Osteocyte (in vitro differentiated cells): ENCODE data around the gene TPP1. TPM values are rescaled to one million over a fixed set of nuclear protein-coding genes. Genes with fewer than 3 reads are reported as not detected.

Source experiments
- DNase-seq: peaks from one replicate; pipeline ENCODE4 v3.0.0; 2021; ENCODE audit warnings: mixed read lengths; ENCODE audit not compliant: unreplicated experiment; ENCODE audit errors: extremely low spot score
- H3K27ac Mint-ChIP-seq: one replicate; pipeline ENCODE4 v1.8.0; 2021; ENCODE audit warnings: mild to moderate bottlenecking, mixed read lengths; ENCODE audit not compliant: unreplicated experiment
- H3K27me3 Mint-ChIP-seq: one replicate; pipeline ENCODE4 v1.8.0; 2021; ENCODE audit warnings: mixed read lengths; ENCODE audit not compliant: unreplicated experiment
- H3K36me3 Mint-ChIP-seq: one replicate; pipeline ENCODE4 v1.8.0; 2021; ENCODE audit warnings: mixed read lengths; ENCODE audit not compliant: unreplicated experiment
- H3K4me1 Mint-ChIP-seq: one replicate; pipeline ENCODE4 v1.8.0; 2021; ENCODE audit warnings: mixed read lengths; ENCODE audit not compliant: unreplicated experiment
- H3K4me3 Mint-ChIP-seq: one replicate; pipeline ENCODE4 v1.8.0; 2021; ENCODE audit warnings: mild to moderate bottlenecking, moderate library complexity, mixed read lengths; ENCODE audit not compliant: unreplicated experiment
- H3K9me3 Mint-ChIP-seq: one replicate; pipeline ENCODE4 v1.8.0; 2021; ENCODE audit warnings: mixed read lengths; ENCODE audit not compliant: unreplicated experiment
- CTCF ChIP-seq: fragments of 200-600 bp; sonication (generic); IDR thresholded peaks from 2 replicates; pipeline ENCODE4 v1.5.0; 2021; ENCODE audit warnings: antibody characterized with exemption, mild to moderate bottlenecking, moderate library complexity
- total RNA-seq: library from RNA; stranded (reverse); gene quantifications from 2 replicates; pipeline ENCODE4 v1.2.1, GENCODE V29; 2021

The TPP1 gene
- total RNA-seq, 1 donor from 2014 or later: 157 TPM

GRCh38 chr11:6625156-6625831 lies 6.1 kb upstream of the TPP1 start:
- peaks cover 23% of the 10 kb centered on the region for H3K36me3 Mint-ChIP-seq
- no peaks in the 10 kb centered on the region for H3K4me1 Mint-ChIP-seq
- H3K4me3 Mint-ChIP-seq: no peak overlapping the region
- no peak overlapping the region for H3K27ac Mint-ChIP-seq
- no peaks in the 10 kb centered on the region for H3K9me3 Mint-ChIP-seq
- TF ChIP-seq CTCF: no peak
- H3K27me3 Mint-ChIP-seq: no peaks in the 10 kb centered on the region
- DNase-seq: peak; percentile 49

- H3K36me3 Mint-ChIP-seq: peaks cover 19% of the 10 kb centered on the region
- DNase-seq: peak; percentile 69
- no peaks in the 10 kb centered on the region for H3K4me1 Mint-ChIP-seq
- no peaks in the 10 kb centered on the region for H3K27me3 Mint-ChIP-seq
- TF ChIP-seq CTCF: no peak
- H3K4me3 Mint-ChIP-seq: no peak overlapping the region
- no peak overlapping the region for H3K27ac Mint-ChIP-seq
- no peaks in the 10 kb centered on the region for H3K9me3 Mint-ChIP-seq
Measured at GRCh38 chr11:6623391-6624363, 4.5 kb upstream of the TPP1 start.

- no peaks in the 10 kb centered on the region for H3K4me1 Mint-ChIP-seq
- no peak for TF ChIP-seq CTCF
- no peak overlapping the region for H3K4me3 Mint-ChIP-seq
- no peak for DNase-seq
- peaks cover 18% of the 10 kb centered on the region for H3K36me3 Mint-ChIP-seq
- no peaks in the 10 kb centered on the region for H3K9me3 Mint-ChIP-seq
- no peak overlapping the region for H3K27ac Mint-ChIP-seq
- no peaks in the 10 kb centered on the region for H3K27me3 Mint-ChIP-seq
Measured at GRCh38 chr11:6622261-6623171, 3.3 kb upstream of the TPP1 start.

- Mint-ChIP-seq H3K27ac (peak overlapping the region; percentile 57), H3K4me1 (no peaks in the 10 kb centered on the region), H3K9me3 (no peaks in the 10 kb centered on the region), H3K4me3 (no peak overlapping the region), H3K36me3 (peaks cover 12% of the 10 kb centered on the region), H3K27me3 (no peaks in the 10 kb centered on the region)
- TF ChIP-seq CTCF: no peak
- no peak for DNase-seq
Measured at GRCh38 chr11:6621711-6622211, 2.5 kb upstream of the TPP1 start.
